Smooth muscle cell (in vitro differentiated cells): ENCODE results near the gene SLF1. TPM values are rescaled to one million over a fixed set of nuclear protein-coding genes. Genes with fewer than 3 reads are reported as not detected.
A peak's percentile ranks its signal among the peaks of the same experiment; 100 is the strongest.

Experiments
- DNase-seq: peaks from one replicate; lab custom pipeline; 2025; ENCODE audit not compliant: unreplicated experiment; lab: John Stamatoyannopoulos, UW
- H2AFZ ChIP-seq: fragments of 200-600 bp; sonication (generic); 2 replicates; pipeline ENCODE4 v1.6.0; 2016; ENCODE audit warnings: antibody characterized with exemption, low read depth, mild to moderate bottlenecking
- H3F3A ChIP-seq: fragments of 200-600 bp; sonication (generic); 2 replicates; pipeline ENCODE4 v1.6.0; 2017; ENCODE audit warnings: antibody characterized with exemption, low read depth
- H3K27ac ChIP-seq: fragments of 200-600 bp; sonication (generic); 2 replicates; pipeline ENCODE4 v1.5.1; 2016; ENCODE audit warnings: low read depth, mild to moderate bottlenecking
- H3K27me3 ChIP-seq: fragments of 200-600 bp; sonication (generic); 2 replicates; pipeline ENCODE4 v1.6.1; 2016; ENCODE audit warnings: low read depth, mild to moderate bottlenecking
- H3K36me3 ChIP-seq: fragments of 200-600 bp; sonication (generic); 2 replicates; pipeline ENCODE4 v1.5.1; 2016; ENCODE audit warnings: low read depth
- H3K4me1 ChIP-seq: fragments of 200-600 bp; sonication (generic); 2 replicates; pipeline ENCODE4 v1.5.1; 2016; ENCODE audit warnings: low read depth
- H3K4me2 ChIP-seq: fragments of 200-600 bp; sonication (generic); 2 replicates; pipeline ENCODE4 v1.6.0; 2016; ENCODE audit warnings: mild to moderate bottlenecking
- H3K4me3 ChIP-seq: fragments of 200-600 bp; sonication (generic); 2 replicates; pipeline ENCODE4 v1.5.1; 2016; ENCODE audit warnings: mild to moderate bottlenecking
- H3K79me2 ChIP-seq: fragments of 200-600 bp; sonication (generic); 2 replicates; pipeline ENCODE4 v1.6.0; 2016; ENCODE audit warnings: low read depth, mild to moderate bottlenecking
- H3K9ac ChIP-seq: fragments of 200-600 bp; sonication (generic); 2 replicates; pipeline ENCODE4 v1.6.0; 2016; ENCODE audit warnings: low read depth
- H3K9me3 ChIP-seq: fragments of 200-600 bp; sonication (generic); replicated peaks from 2 replicates; pipeline ENCODE4 v1.5.1; 2016; ENCODE audit warnings: low read depth
- H4K20me1 ChIP-seq: fragments of 200-600 bp; sonication (generic); 2 replicates; pipeline ENCODE4 v1.6.0; 2016; ENCODE audit warnings: low read depth
- WGBS: methylation state at CpG from one replicate; pipeline ENCODE4 v1.1.7; 2016; ENCODE audit warnings: low lambda C conversion rate; 5-methylcytosine and 5-hydroxymethylcytosine counted together
- polyA plus RNA-seq: library from polyadenylated mRNA; unstranded; fragments of >200 nt; fragmentation: Nextera tagmentation; extraction: Ambion mirVana; gene quantifications from 2 replicates; pipeline ENCODE4 v1.2.1, GENCODE V29; 2016
- total RNA-seq: library from RNA; depleted of rRNA; stranded (reverse); fragments of >200 nt; gene quantifications from 2 replicates; pipeline ENCODE4 v1.2.3, GENCODE V29; 2014
- TF ChIP-seq, protein P1 (sequence below): fragments of 200-600 bp; sonication (generic); IDR thresholded peaks from 2 replicates; pipeline ENCODE4 v1.5.1; 2017; ENCODE audit warnings: borderline replicate concordance, mild to moderate bottlenecking, antibody characterized with exemption; ENCODE audit not compliant: insufficient read depth, poor library complexity, severe bottlenecking

SLF1 gene
- total and polyA plus RNA-seq, 2 experiments from 2014 or later = 5.3 to 10.8 TPM

DNA sequence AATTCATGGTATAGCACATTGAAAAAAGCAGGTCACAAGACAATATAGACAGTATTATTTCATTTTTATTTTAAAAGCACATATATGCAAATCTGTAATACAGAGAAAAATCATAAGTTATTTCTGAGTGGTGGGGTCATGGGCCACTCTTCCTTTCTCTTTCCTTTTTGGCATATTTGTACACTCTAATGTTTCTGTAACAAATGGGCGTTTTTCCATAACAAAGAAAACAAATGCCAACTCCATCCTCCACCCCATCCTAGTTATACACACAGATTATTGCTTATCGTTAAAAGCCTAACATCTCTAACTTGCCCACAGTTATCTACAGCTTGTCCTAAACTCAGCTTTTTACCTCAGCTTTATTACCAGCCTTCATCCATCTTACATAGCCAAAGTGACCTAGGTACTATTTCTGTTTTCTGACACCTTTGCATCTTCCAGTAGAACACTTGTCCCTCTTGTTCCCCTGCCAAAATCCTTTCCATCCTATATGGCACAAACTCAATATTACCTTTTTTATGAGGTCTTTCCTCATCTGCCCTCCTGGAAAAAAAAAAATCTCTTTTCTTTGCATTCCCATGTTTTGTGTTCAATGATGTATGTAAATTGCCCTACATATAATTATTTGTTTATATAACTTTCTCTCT lies 4.2 kb upstream of the SLF1 start:
- H3K79me2 ChIP-seq = peaks cover 17% of the 10 kb centered on the region
- H3K27ac ChIP-seq = no peak overlapping the region
- H4K20me1 ChIP-seq = no peaks in the 10 kb centered on the region
- no peak overlapping the region for H3K9ac ChIP-seq
- TF ChIP-seq, protein P1, sequence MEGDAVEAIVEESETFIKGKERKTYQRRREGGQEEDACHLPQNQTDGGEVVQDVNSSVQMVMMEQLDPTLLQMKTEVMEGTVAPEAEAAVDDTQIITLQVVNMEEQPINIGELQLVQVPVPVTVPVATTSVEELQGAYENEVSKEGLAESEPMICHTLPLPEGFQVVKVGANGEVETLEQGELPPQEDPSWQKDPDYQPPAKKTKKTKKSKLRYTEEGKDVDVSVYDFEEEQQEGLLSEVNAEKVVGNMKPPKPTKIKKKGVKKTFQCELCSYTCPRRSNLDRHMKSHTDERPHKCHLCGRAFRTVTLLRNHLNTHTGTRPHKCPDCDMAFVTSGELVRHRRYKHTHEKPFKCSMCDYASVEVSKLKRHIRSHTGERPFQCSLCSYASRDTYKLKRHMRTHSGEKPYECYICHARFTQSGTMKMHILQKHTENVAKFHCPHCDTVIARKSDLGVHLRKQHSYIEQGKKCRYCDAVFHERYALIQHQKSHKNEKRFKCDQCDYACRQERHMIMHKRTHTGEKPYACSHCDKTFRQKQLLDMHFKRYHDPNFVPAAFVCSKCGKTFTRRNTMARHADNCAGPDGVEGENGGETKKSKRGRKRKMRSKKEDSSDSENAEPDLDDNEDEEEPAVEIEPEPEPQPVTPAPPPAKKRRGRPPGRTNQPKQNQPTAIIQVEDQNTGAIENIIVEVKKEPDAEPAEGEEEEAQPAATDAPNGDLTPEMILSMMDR = no peak
- no peaks in the 10 kb centered on the region for H3K36me3 ChIP-seq
- H3K4me2 ChIP-seq = no peak overlapping the region
- WGBS = 94% methylated on average over 2 of the region's 2 CpGs
- no peaks in the 10 kb centered on the region for H3K27me3 ChIP-seq
- H3K4me1 ChIP-seq = peaks cover 14% of the 10 kb centered on the region
- no peak for DNase-seq
- no peaks in the 10 kb centered on the region for H3K9me3 ChIP-seq
- no peak overlapping the region for H2AFZ ChIP-seq
- no peak overlapping the region for H3K4me3 ChIP-seq
- peaks cover 4% of the 10 kb centered on the region for H3F3A ChIP-seq

DNA sequence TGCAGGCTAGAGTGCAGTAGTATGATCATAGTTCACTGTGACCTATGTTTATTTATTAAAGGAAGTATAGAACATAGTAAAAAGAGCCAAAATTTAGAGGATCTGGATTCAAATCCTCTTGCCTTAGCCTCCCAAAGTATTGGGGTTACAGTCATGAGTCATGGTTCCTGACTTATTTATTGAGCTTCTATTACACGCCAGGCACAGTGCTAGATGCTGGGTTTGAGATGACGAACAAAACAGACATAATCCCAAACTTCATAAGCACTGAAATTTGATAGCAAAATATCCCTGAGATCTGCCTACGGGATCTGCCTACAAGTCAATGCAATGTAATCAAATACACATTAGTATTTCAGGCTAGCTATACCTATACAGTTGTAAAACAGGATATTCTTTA lies 2.6 kb upstream of the SLF1 start:
- Histone ChIP-seq H4K20me1 (no peaks in the 10 kb centered on the region), H3K27me3 (no peaks in the 10 kb centered on the region), H3K4me3 (no peak overlapping the region), H3K4me1 (peaks cover 18% of the 10 kb centered on the region), H3K79me2 (peaks cover 31% of the 10 kb centered on the region), H2AFZ (no peak overlapping the region), H3F3A (peaks cover 4% of the 10 kb centered on the region), H3K9me3 (no peaks in the 10 kb centered on the region), H3K9ac (no peak overlapping the region), H3K27ac (no peak overlapping the region), H3K4me2 (no peak overlapping the region), H3K36me3 (no peaks in the 10 kb centered on the region)
- TF ChIP-seq, protein P1 = no peak
- no peak for DNase-seq
- 93% methylated on average over 3 of the region's 3 CpGs for WGBS

DNA sequence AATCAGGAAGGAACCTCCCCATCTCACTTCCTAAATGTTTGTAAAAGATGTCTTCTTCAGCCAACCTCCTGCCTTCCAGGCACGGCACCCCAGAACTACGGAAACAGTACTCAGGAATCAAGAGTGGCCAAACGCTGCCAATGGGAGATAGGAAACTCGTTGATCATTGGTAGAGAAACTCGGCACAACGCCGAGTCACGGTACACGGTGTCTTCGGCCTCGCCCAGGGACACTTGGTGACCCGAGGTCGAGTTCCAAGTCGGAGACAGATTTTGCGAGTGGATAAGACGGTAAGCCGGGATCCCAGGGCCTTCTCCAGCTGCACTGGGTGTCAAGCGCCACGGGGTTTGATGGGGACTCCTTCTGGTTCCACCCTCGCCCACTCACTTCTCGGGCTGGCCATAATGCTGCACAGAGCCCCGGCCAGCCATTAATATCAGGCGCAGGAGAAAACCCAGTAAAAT lies 408 bp upstream of the SLF1 start:
- Histone ChIP-seq H2AFZ (peak overlapping the region; percentile 97), H3K27ac (peak overlapping the region; percentile 27), H3K4me1 (peaks cover 18% of the 10 kb centered on the region), H3K4me2 (peak overlapping the region; percentile 91), H3K4me3 (peak overlapping the region; percentile 78), H3F3A (peaks cover 4% of the 10 kb centered on the region), H3K9me3 (no peaks in the 10 kb centered on the region), H4K20me1 (no peaks in the 10 kb centered on the region), H3K36me3 (no peaks in the 10 kb centered on the region), H3K27me3 (no peaks in the 10 kb centered on the region), H3K9ac (peak overlapping the region; percentile 10), H3K79me2 (peaks cover 45% of the 10 kb centered on the region)
- peak; percentile 67 for DNase-seq
- WGBS = 0% methylated on average over 23 of the region's 23 CpGs
- TF ChIP-seq, protein P1 = no peak

DNA sequence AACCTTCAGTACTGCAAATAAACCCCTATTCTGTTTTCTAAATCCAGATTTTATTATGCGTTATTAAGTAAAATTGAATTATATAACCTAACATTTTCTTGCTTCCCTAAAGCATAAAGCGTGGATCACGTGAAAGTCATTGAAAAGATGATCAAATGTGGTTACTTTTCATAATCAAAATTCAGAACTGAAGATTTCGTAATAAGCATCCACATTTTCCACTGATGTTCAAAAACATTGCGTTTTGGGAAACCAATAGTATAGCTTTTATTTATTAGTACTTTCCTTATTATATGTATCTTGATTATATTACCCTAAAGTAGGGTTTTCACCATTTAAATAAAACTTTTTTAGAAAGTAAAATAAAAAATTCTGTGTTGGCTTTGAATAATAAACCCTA lies 1.8 kb downstream of the SLF1 start:
- no peaks in the 10 kb centered on the region for H3K9me3 ChIP-seq

More for the DNA sequence above, 1.8 kb downstream of the SLF1 start:
- H3K4me3 ChIP-seq = no peak overlapping the region
- peak overlapping the region; percentile 91 for H3K4me2 ChIP-seq
- H3K9ac ChIP-seq = no peak overlapping the region
- H2AFZ ChIP-seq = no peak overlapping the region
- TF ChIP-seq, protein P1 = no peak
- H3K27ac ChIP-seq = no peak overlapping the region
- H3K36me3 ChIP-seq = no peaks in the 10 kb centered on the region
- H3K4me1 ChIP-seq = peaks cover 18% of the 10 kb centered on the region
- H3K27me3 ChIP-seq = no peaks in the 10 kb centered on the region
- 97% methylated on average over 5 of the region's 5 CpGs for WGBS
- H3K79me2 ChIP-seq = peaks cover 57% of the 10 kb centered on the region
- no peak for DNase-seq
- H3F3A ChIP-seq = peaks cover 4% of the 10 kb centered on the region
- H4K20me1 ChIP-seq = no peaks in the 10 kb centered on the region
